T-helper 2 cell treated with Interferon-gamma antibody and Interleukin-4, amounts not matched to agents 100 ng/mL and 5 ng/mL, for 36 hours (primary cell): ENCODE data around the gene CDRT4. TPM values are rescaled to one million over a fixed set of nuclear protein-coding genes. Genes with fewer than 3 reads are reported as not detected.

Experiments
- intact Hi-C: fragments of 100-400 bp; cut with micrococcal nuclease; formaldehyde crosslinking; loops from one replicate; pipeline ENCODE4 v1.15.1; 2023
- total RNA-seq: library from RNA; stranded (reverse); gene quantifications from 2 replicates; pipeline ENCODE4 v1.2.3, GENCODE V29; 2022

CDRT4 gene
- total RNA-seq, 1 donor from 2014 or later, result 7.2 TPM

- intact Hi-C loops, result no loop called here
These were observed 69.8 kb downstream of the CDRT4 start for GRCh38 chr17:15397620-15398019.

- intact Hi-C loops, result no loop called here
These were observed 72.3 kb downstream of the CDRT4 start for GRCh38 chr17:15395091-15395490.

GRCh38 chr17:15393414-15393813, 74.0 kb downstream of the CDRT4 start:
- intact Hi-C loops, result no loop called here

GRCh38 chr17:15392326-15392741, 75.1 kb downstream of the CDRT4 start:
- intact Hi-C loops, result no loop called here

- intact Hi-C loops, result no loop called here
These were observed 78.9 kb downstream of the CDRT4 start for GRCh38 chr17:15388356-15389041.

GRCh38 chr17:15386083-15386482, 81.3 kb downstream of the CDRT4 start:
- intact Hi-C loops, result no loop called here

Other genes starting within 250 kb of the CDRT4 start
- 0.16 TPM in 1 of 2 replicates, not detected in the other for gene PMP22, start 202.3 kb downstream of the CDRT4 start, total RNA-seq
- 0.16 TPM in 1 of 2 replicates, not detected in the other for gene TEKT3, start 126.0 kb downstream of the CDRT4 start, total RNA-seq
- 14.0 and 18.5 TPM in 2 replicates for gene TVP23C, start 95.9 kb upstream of the CDRT4 start, total RNA-seq
- gene FBXW10B, start 152.1 kb upstream of the CDRT4 start, total RNA-seq, result 0.39 and 0.61 TPM in 2 replicates
- gene TRIM16, start 216.7 kb upstream of the CDRT4 start, total RNA-seq, result 13.2 and 13.7 TPM in 2 replicates
- gene ZNF286A, start 232.1 kb upstream of the CDRT4 start, total RNA-seq, result 22.3 and 22.9 TPM in 2 replicates